T-helper 17 cell (primary cell): ENCODE results near the gene TMEM8B. TPM values are rescaled to one million over a fixed set of nuclear protein-coding genes. Genes with fewer than 3 reads are reported as not detected.

Experiments
- ATAC-seq: fragments of 150-1000 bp; cut with Tn5 transposase; 2 replicates; pipeline ENCODE4 v1.10.0; 2021; ENCODE audit warnings: mild to moderate bottlenecking, moderate library complexity
- DNase-seq, 3 donors: peaks; one replicate each; pipeline versions ENCODE4 v3.0.0 to v3.0.0-alpha.2; 2020 to 2021
- H3K9me3 ChIP-seq: one replicate; pipeline ENCODE4 v1.7.0; 2013; ENCODE audit warnings: low read length, mild to moderate bottlenecking; ENCODE audit not compliant: control insufficient read depth, poor library complexity, severe bottlenecking
- H3K27ac Mint-ChIP-seq: one replicate; pipeline ENCODE4 v1.8.0; 2022; ENCODE audit warnings: mild to moderate bottlenecking, moderate library complexity, mixed read lengths
- H3K27me3 Mint-ChIP-seq: one replicate; pipeline ENCODE4 v1.8.0; 2022; ENCODE audit warnings: mixed read lengths
- H3K36me3 Mint-ChIP-seq: one replicate; pipeline ENCODE4 v1.8.0; 2022; ENCODE audit warnings: low read depth, mixed read lengths
- H3K4me1 Mint-ChIP-seq: one replicate; pipeline ENCODE4 v1.8.0; 2022; ENCODE audit warnings: mild to moderate bottlenecking, mixed read lengths
- H3K4me3 Mint-ChIP-seq: one replicate; pipeline ENCODE4 v1.8.0; 2022; ENCODE audit warnings: mild to moderate bottlenecking, moderate library complexity, mixed read lengths
- total RNA-seq, 4 donors: library from RNA in 2 of 4; stranded (reverse) in 2 of 4; gene quantifications; one replicate each; pipeline ENCODE4 v1.2.3 and lab custom pipeline; 2022 to 2026

Gene TMEM8B
- total RNA-seq, 2 donors from 2014 or later, result 4.5 to 7.1 TPM

GRCh38 chr9:35852876-35853865 lies 24.1 kb downstream of the TMEM8B start:
- Mint-ChIP-seq H3K4me1 (peaks cover 6% of the 10 kb centered on the region), H3K27ac (peak overlapping the region; percentile 75), H3K36me3 (no peaks in the 10 kb centered on the region), H3K27me3 (peaks cover 17% of the 10 kb centered on the region), H3K4me3 (no peak overlapping the region)
- no peaks in the 10 kb centered on the region for H3K9me3 ChIP-seq
- ATAC-seq (no peak), DNase-seq (no peak)

DNA sequence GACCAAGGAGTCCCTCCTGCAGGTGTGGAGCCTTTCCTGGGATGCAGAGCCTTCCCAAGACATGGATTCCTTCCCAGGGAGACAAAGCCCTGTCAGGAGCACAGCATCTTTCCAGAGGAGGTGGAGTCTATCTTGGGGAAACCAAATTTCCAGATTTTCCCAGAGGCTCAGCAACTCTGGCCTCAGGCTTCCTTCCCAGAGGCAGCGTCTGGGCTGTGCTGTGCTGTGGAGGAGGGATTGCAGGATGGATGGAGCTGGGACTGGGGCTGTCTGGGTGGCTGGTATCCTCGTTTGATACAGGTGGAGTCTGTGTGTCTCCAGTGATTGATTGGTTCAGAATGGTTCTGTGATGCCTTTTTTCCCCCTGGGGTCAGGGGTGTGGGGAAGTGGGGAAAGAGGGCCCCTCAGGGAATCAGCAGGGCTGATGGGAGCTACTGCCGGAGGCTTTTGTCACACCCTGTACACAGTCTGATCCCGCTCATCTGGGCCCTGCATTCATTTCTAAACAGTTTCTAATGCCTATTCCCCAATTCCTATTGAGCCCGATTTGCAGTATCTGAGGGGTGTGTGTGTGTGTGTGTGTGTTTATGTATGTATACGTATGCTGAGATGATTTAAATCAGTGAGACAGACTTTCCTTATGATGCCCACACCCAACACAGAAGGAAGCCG lies 25.2 kb downstream of the TMEM8B start:
- no peak for ATAC-seq
- Mint-ChIP-seq H3K27ac (no peak overlapping the region), H3K36me3 (no peaks in the 10 kb centered on the region), H3K27me3 (peaks cover 17% of the 10 kb centered on the region), H3K4me1 (peaks cover 15% of the 10 kb centered on the region), H3K4me3 (no peak overlapping the region)
- no peaks in the 10 kb centered on the region for H3K9me3 ChIP-seq
- DNase-seq, result no peak

DNA sequence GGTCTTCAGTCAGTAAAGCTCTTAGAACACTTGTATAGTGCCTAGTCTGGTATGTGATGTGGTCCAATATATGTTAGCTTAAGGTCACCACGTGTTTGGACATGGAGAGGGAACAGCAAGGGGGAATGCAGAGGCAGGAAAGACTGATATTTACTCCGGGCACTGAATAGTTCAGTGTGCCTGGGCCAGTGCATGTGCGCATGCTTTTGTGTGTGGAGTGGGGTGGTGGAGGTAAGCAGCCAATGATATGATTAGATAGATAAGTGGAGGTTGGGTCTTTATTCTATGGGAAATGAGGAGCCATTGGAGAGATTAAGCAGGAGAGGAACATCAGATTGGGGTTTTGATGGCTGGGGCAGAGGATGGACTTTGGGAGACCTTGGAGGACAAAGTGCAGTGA lies 27.2 kb downstream of the TMEM8B start:
- Mint-ChIP-seq H3K27me3 (peaks cover 17% of the 10 kb centered on the region), H3K4me3 (peak overlapping the region; percentile 19), H3K27ac (no peak overlapping the region), H3K36me3 (peaks cover under 1% of the 10 kb centered on the region), H3K4me1 (peaks cover 18% of the 10 kb centered on the region)
- no peaks in the 10 kb centered on the region for H3K9me3 ChIP-seq
- DNase-seq (no peak), ATAC-seq (no peak)

DNA sequence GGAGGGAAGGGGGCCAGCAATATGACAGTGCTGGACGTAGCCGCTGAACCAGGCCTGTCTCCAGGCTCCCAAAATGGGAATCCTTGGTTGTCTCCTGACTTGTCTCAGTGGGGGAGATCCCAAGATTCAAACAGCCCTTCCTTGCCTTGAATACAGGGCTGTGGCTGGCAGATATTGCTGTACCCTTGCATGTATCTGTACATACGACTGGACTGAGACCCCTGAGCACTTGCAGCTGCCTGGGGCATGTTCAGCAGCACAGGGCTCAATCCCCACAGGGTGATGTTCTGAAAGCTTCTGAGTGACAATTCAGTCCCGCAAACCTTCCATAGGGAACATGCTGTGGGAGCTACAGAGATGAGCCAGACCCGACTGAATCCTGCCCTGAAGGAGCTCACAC lies 27.9 kb downstream of the TMEM8B start:
- DNase-seq, result no peak
- no peak for ATAC-seq
- Mint-ChIP-seq H3K27ac (no peak overlapping the region), H3K4me3 (no peak overlapping the region), H3K36me3 (peaks cover 3% of the 10 kb centered on the region), H3K27me3 (peaks cover 24% of the 10 kb centered on the region), H3K4me1 (peaks cover 18% of the 10 kb centered on the region)
- H3K9me3 ChIP-seq, result no peaks in the 10 kb centered on the region

DNA sequence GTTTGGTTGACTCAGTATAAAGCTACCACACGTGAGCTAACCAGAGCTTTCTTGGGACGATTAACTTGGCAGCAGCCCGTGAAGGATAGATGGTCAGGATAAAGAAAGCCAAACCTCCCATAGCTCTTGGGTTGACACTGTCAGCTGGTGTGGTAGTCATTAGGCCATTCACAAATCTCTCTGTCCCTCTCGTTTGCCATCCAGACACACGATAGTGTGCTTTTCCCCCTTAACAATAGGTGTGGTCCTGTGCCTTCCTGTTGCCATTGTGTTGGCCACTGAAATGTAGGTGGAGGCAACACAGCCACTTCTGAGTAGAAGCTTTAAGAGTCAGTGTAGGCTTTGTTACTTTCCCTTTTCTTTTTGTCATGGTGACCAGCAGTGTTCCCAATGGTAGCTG lies 29.4 kb downstream of the TMEM8B start:
- H3K4me1 Mint-ChIP-seq, result peaks cover 18% of the 10 kb centered on the region
- peaks cover 36% of the 10 kb centered on the region for H3K27me3 Mint-ChIP-seq
- DNase-seq (no peak), ATAC-seq (no peak)
- no peak overlapping the region for H3K27ac Mint-ChIP-seq
- no peak overlapping the region for H3K4me3 Mint-ChIP-seq
- peaks cover 3% of the 10 kb centered on the region for H3K36me3 Mint-ChIP-seq
- H3K9me3 ChIP-seq, result no peaks in the 10 kb centered on the region

DNA sequence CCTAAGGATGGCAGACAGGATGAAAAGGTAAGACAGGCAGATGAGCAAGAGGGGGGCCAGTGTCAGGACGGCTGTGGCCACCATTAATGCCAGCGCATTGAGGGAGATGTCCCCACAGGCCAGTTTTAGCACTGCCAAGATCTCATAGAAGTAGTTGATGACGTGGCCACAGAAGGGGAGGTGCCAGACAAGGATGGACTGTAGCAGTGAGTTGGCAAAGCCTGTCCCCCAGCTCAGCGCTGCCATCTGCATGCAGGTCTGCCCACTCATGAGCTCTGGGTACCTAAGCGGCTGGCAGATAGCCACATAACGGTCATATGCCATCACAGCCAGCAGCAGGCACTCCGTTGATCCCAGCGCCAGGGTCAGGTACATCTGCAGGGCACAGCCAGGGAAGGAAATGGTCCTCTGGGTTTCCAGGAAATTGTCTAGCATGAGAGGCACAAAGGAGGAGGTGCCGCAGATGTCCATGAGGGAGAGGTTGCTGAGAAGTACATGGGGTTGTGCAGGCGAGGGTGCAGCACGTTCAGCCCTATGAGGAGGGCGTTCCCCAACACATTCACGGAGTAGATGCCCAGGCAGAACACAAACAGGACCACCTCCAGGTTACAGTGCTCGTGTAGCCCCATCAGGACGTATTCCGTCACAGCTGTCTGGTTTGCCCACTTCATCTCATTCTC lies 30.4 kb downstream of the TMEM8B start:
- DNase-seq (no peak), ATAC-seq (peak; percentile 44)
- H3K27me3 Mint-ChIP-seq, result peaks cover 41% of the 10 kb centered on the region
- peaks cover 3% of the 10 kb centered on the region for H3K36me3 Mint-ChIP-seq
- no peak overlapping the region for H3K27ac Mint-ChIP-seq
- no peak overlapping the region for H3K4me3 Mint-ChIP-seq
- H3K9me3 ChIP-seq, result no peaks in the 10 kb centered on the region
- peaks cover 18% of the 10 kb centered on the region for H3K4me1 Mint-ChIP-seq

DNA sequence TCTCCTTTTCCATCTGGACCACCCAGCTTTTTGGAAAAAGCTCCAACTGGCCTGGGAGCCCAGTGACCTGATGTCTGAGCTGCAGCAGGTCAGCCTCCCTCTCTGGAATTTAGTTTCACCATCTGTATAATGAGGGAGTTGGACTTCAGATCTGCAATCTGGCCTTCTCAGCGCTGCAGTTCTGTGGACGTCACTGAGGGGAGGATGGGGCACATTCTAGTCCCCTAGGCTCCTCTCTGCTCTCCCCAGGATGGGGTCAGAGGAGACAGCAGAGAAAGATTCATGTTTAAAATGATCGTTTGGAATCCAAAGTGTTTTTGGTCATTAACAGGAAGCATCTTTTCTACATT lies 30.9 kb downstream of the TMEM8B start:
- Mint-ChIP-seq H3K27ac (no peak overlapping the region), H3K4me3 (no peak overlapping the region), H3K27me3 (peaks cover 45% of the 10 kb centered on the region), H3K36me3 (peaks cover 3% of the 10 kb centered on the region), H3K4me1 (peaks cover 18% of the 10 kb centered on the region)
- H3K9me3 ChIP-seq, result no peaks in the 10 kb centered on the region
- DNase-seq (no peak), ATAC-seq (no peak)

- peaks cover 34% of the 10 kb centered on the region for H3K27me3 Mint-ChIP-seq
- H3K36me3 Mint-ChIP-seq, result peaks cover 3% of the 10 kb centered on the region
- H3K27ac Mint-ChIP-seq, result no peak overlapping the region
- ATAC-seq (no peak), DNase-seq (no peak)
- H3K9me3 ChIP-seq, result no peaks in the 10 kb centered on the region
- H3K4me1 Mint-ChIP-seq, result peaks cover 16% of the 10 kb centered on the region
- peak overlapping the region; percentile 10 for H3K4me3 Mint-ChIP-seq
Measured at GRCh38 chr9:35861161-35861897, 32.3 kb downstream of the TMEM8B start.

DNA sequence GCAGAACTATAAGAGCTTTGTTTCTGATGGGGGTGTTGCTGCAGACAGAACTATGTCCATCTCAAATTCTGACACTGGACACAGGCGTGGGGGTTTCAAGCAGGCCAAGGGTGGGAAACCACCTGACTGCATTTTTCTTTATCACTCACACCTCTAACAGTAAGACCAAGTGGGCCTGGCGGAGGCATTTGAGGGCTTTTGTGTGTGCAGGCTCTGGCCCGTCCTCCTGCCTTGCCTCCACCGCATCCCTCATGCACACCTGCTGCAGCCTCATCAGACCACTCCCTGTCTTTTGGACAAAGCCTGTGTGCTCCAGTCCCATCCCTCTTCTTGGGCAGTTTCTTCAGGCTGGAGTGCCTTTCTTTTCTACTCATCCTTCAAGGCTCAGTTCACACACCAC lies 33.3 kb downstream of the TMEM8B start:
- no peak for DNase-seq
- Mint-ChIP-seq H3K4me1 (peaks cover 14% of the 10 kb centered on the region), H3K27me3 (peaks cover 28% of the 10 kb centered on the region), H3K27ac (no peak overlapping the region), H3K36me3 (peaks cover 3% of the 10 kb centered on the region), H3K4me3 (no peak overlapping the region)
- no peaks in the 10 kb centered on the region for H3K9me3 ChIP-seq
- ATAC-seq, result no peak

GRCh38 chr9:35863583-35863982 lies 34.6 kb downstream of the TMEM8B start:
- H3K27me3 Mint-ChIP-seq, result peaks cover 28% of the 10 kb centered on the region
- peaks cover 3% of the 10 kb centered on the region for H3K36me3 Mint-ChIP-seq
- DNase-seq (no peak), ATAC-seq (no peak)
- H3K9me3 ChIP-seq, result no peaks in the 10 kb centered on the region
- H3K4me3 Mint-ChIP-seq, result no peak overlapping the region
- no peak overlapping the region for H3K27ac Mint-ChIP-seq
- H3K4me1 Mint-ChIP-seq, result peaks cover 9% of the 10 kb centered on the region

DNA sequence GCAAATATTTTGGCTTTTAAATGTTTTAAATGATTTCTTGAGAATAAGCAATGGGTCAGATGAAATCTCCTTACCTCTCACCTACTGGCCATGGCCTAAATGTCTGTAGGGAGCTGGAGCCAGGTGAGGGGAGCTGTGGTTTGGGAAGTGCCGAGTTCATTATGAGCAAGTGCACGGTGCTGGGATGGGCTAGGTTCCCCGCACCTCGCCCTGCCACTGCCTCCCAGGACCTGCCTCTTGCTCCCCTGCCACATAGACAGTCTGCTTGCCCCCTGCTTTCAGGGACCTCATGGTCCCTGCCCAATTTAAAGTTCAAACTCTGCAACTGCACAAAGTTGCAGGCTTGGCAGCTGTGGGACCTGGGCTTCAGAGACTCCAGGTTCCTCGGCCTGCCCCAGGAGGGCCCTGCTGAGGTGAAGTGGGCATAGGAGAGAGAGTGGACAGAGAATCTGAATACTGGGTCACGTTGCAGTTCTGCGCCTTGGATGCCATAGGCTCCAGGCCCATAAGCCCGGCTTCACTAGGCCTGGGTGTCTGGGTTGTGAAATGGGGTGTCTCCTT lies 35.7 kb downstream of the TMEM8B start:
- H3K36me3 Mint-ChIP-seq, result peaks cover 3% of the 10 kb centered on the region
- no peak for ATAC-seq
- no peaks in the 10 kb centered on the region for H3K4me1 Mint-ChIP-seq
- H3K27me3 Mint-ChIP-seq, result peaks cover 35% of the 10 kb centered on the region
- no peak overlapping the region for H3K27ac Mint-ChIP-seq
- H3K9me3 ChIP-seq, result no peaks in the 10 kb centered on the region
- DNase-seq, result no peak
- H3K4me3 Mint-ChIP-seq, result no peak overlapping the region

- ATAC-seq (no peak), DNase-seq (no peak)
- no peaks in the 10 kb centered on the region for H3K36me3 Mint-ChIP-seq
- no peak overlapping the region for H3K4me3 Mint-ChIP-seq
- H3K9me3 ChIP-seq, result no peaks in the 10 kb centered on the region
- no peak overlapping the region for H3K27ac Mint-ChIP-seq
- peaks cover 24% of the 10 kb centered on the region for H3K27me3 Mint-ChIP-seq
- H3K4me1 Mint-ChIP-seq, result peaks cover 2% of the 10 kb centered on the region
Measured at GRCh38 chr9:35867538-35867937, 38.5 kb downstream of the TMEM8B start.
